ENCODE measurements around the gene PHF23. TPM values are rescaled to one million over a fixed set of nuclear protein-coding genes. Genes with fewer than 3 reads are reported as not detected.
A peak's percentile ranks its signal among the peaks of the same experiment; 100 is the strongest.

PHF23 gene
- total and polyA plus RNA-seq, 9 of the 15 experiments (the other 6 are each of a cell fraction or from before 2014, with no cell fraction given): 7.4 to 87.5 (median 33.7) TPM

DNA sequence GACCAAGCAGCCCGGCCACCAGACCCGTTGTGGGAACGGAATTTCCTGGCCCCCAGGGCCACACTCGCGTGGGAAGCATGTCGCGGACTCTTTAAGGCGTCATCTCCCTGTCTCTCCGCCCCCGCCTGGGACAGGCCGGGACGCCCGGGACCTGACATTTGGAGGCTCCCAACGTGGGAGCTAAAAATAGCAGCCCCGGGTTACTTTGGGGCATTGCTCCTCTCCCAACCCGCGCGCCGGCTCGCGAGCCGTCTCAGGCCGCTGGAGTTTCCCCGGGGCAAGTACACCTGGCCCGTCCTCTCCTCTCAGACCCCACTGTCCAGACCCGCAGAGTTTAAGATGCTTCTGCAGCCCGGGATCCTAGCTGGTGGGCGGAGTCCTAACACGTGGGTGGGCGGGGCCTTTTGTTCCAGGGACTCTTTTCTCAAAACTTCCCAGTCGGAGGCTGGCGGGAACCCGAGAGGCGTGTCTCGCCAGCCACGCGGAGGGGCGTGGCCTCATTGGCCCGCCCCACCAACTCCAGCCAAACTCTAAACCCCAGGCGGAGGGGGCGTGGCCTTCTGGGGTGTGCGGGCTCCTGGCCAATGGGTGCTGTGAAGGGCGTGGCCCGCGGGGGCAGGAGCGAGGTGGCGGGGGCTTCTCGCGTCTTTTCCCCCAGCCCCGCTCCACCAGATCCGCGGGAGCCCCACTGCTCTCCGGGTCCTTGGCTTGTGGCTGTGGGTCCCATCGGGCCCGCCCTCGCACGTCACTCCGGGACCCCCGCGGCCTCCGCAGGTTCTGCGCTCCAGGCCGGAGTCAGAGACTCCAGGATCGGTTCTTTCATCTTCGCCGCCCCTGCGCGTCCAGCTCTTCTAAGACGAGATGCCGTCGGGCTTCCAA is 42.1 kb upstream of the PHF23 start, which contains the start of gene SLC2A4 (continued):
- peak; percentile 16; the same call in 1 of the 2 replicates for TF ChIP-seq CREM (IDR thresholded peaks at IDR 0.05; ENCODE audit: low read depth)
- TF ChIP-seq MXI1 (IDR thresholded peaks at IDR 0.05; ENCODE audit: low read depth, low read length): peak; percentile 84
- TF ChIP-seq SAFB (IDR thresholded peaks at IDR 0.05; ENCODE audit: borderline replicate concordance, low read depth, low read length): no peak
- TF ChIP-seq MYC (IDR thresholded peaks at IDR 0.05; ENCODE audit: low read depth, low read length): peak; percentile 92
- peak; percentile 46; the same call in 1 of the 2 replicates for TF ChIP-seq MYC (CRISPR knock-in tag; IDR thresholded peaks at IDR 0.05; ENCODE audit: borderline replicate concordance, low read depth)
- TF ChIP-seq MEF2A (IDR thresholded peaks at IDR 0.05; ENCODE audit: control insufficient read depth, low read depth, low read length): peak; percentile 74
- 0 out of 2 replicates have a peak, but pooled peaks have one; percentile 57 for TF ChIP-seq ZFPM2 (CRISPR knock-in tag; IDR thresholded peaks at IDR 0.05)
- TF ChIP-seq HDAC2 (IDR thresholded peaks at IDR 0.05): 0 out of 2 replicates have a peak, but pooled peaks have one; percentile 48
- TF ChIP-seq CCNT2 (IDR thresholded peaks at IDR 0.05; ENCODE audit: borderline replicate concordance, extremely low read depth, insufficient read length, low read depth, low read length): peak; percentile 30
- no peak for TF ChIP-seq XRCC4 (IDR thresholded peaks at IDR 0.05; ENCODE audit: extremely low read depth, insufficient read depth, insufficient read length)
- TF ChIP-seq, protein P1, sequence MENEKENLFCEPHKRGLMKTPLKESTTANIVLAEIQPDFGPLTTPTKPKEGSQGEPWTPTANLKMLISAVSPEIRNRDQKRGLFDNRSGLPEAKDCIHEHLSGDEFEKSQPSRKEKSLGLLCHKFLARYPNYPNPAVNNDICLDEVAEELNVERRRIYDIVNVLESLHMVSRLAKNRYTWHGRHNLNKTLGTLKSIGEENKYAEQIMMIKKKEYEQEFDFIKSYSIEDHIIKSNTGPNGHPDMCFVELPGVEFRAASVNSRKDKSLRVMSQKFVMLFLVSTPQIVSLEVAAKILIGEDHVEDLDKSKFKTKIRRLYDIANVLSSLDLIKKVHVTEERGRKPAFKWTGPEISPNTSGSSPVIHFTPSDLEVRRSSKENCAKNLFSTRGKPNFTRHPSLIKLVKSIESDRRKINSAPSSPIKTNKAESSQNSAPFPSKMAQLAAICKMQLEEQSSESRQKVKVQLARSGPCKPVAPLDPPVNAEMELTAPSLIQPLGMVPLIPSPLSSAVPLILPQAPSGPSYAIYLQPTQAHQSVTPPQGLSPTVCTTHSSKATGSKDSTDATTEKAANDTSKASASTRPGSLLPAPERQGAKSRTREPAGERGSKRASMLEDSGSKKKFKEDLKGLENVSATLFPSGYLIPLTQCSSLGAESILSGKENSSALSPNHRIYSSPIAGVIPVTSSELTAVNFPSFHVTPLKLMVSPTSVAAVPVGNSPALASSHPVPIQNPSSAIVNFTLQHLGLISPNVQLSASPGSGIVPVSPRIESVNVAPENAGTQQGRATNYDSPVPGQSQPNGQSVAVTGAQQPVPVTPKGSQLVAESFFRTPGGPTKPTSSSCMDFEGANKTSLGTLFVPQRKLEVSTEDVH (IDR thresholded peaks at IDR 0.05; ENCODE audit: low read depth, partially characterized antibody): peak; percentile 73
- TF ChIP-seq KLF10 (CRISPR knock-in tag; IDR thresholded peaks at IDR 0.05): no peak
- TF ChIP-seq, protein P2, sequence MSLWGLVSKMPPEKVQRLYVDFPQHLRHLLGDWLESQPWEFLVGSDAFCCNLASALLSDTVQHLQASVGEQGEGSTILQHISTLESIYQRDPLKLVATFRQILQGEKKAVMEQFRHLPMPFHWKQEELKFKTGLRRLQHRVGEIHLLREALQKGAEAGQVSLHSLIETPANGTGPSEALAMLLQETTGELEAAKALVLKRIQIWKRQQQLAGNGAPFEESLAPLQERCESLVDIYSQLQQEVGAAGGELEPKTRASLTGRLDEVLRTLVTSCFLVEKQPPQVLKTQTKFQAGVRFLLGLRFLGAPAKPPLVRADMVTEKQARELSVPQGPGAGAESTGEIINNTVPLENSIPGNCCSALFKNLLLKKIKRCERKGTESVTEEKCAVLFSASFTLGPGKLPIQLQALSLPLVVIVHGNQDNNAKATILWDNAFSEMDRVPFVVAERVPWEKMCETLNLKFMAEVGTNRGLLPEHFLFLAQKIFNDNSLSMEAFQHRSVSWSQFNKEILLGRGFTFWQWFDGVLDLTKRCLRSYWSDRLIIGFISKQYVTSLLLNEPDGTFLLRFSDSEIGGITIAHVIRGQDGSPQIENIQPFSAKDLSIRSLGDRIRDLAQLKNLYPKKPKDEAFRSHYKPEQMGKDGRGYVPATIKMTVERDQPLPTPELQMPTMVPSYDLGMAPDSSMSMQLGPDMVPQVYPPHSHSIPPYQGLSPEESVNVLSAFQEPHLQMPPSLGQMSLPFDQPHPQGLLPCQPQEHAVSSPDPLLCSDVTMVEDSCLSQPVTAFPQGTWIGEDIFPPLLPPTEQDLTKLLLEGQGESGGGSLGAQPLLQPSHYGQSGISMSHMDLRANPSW (CRISPR knock-in tag; IDR thresholded peaks at IDR 0.05): no peak

Data from K562 (cell line).